Heart right ventricle (tissue), 16 donors: Measurements from ENCODE around the gene SAP130. TPM values are rescaled to one million over a fixed set of nuclear protein-coding genes. Genes with fewer than 3 reads are reported as not detected.

Experiments used
- ATAC-seq, 8 donors: fragments of 200-7000 bp; cut with Tn5 transposase; one replicate each; pipeline ENCODE4 v1.9.1; 2020; ENCODE audit warnings: mild to moderate bottlenecking in 8 of 8, moderate library complexity in 8 of 8, moderate number of reproducible peaks in 1 of 8
- DNase-seq, 2 donors: peaks; one replicate each; pipeline ENCODE4 v3.0.0-alpha.2; 2020
- H3K27ac ChIP-seq, 10 donors: fragments of 200-600 bp; sonication (generic) in 2 of 10; one replicate each; pipeline versions ENCODE4 v1.5.0 to v1.8.0; 2020 to 2022; ENCODE audit warnings: mild to moderate bottlenecking in 3 of 10
- H3K27me3 ChIP-seq, 7 donors: fragments of 200-600 bp; one replicate each; pipeline ENCODE4 v1.8.0; 2021 to 2022; ENCODE audit warnings: mild to moderate bottlenecking in 2 of 7
- H3K36me3 ChIP-seq, 9 donors: fragments of 200-600 bp; sonication (generic) in 1 of 9; one replicate each; pipeline versions ENCODE4 v1.5.0 to v1.8.0; 2020 to 2022; ENCODE audit warnings: mild to moderate bottlenecking in 2 of 9
- H3K4me1 ChIP-seq, 9 donors: fragments of 200-600 bp; sonication (generic) in 1 of 9; one replicate each; pipeline versions ENCODE4 v1.5.0 to v1.8.0; 2020 to 2022; ENCODE audit warnings: mild to moderate bottlenecking in 4 of 9
- H3K4me3 ChIP-seq, 10 donors: fragments of 200-600 bp; sonication (generic) in 2 of 10; one replicate each; pipeline versions ENCODE4 v1.5.0 to v1.8.0; 2020 to 2022; ENCODE audit warnings: mild to moderate bottlenecking in 7 of 10, moderate library complexity in 2 of 10
- H3K9me3 ChIP-seq, 11 donors: fragments of 200-600 bp in 10 of 11; sonication (generic) in 2 of 11; one replicate each; pipeline versions ENCODE4 v1.5.0 to v1.8.0; 2013 to 2022; ENCODE audit warnings: mild to moderate bottlenecking in 2 of 11, control low read depth in 1 of 11, moderate library complexity in 1 of 11
- CTCF ChIP-seq, 9 donors: fragments of 200-600 bp; sonication (generic) in 2 of 9; IDR thresholded peaks; one replicate each; pipeline versions ENCODE4 v1.5.0 to v1.8.0; 2021 to 2022; ENCODE audit warnings: antibody characterized with exemption in 9 of 9, mild to moderate bottlenecking in 5 of 9, moderate library complexity in 1 of 9
- WGBS, 2 donors: extraction: QIAGEN DNeasy Blood & Tissue Kit; methylation state at CpG; one replicate each; pipeline ENCODE4 v1.1.7; 2013; ENCODE audit warnings: inconsistent platforms in 1 of 2; 5-methylcytosine and 5-hydroxymethylcytosine counted together
- intact Hi-C, 10 donors: fragments of 100-400 bp; cut with DNase I; formaldehyde crosslinking; loops; one replicate each; pipeline versions ENCODE4 v1.11.1 to v1.14.2; 2022
- polyA plus RNA-seq, 2 donors: library from polyadenylated mRNA; stranded (reverse); fragments of 200-250 nt; gene quantifications; one replicate each; pipeline ENCODE4 v1.2.3, GENCODE V29; 2013
- total RNA-seq, 10 donors: library from RNA; stranded (reverse); fragmentation: NEBNext Ultra II Directional in 3 of 10; extraction: Animal tissue kit (Norgen Biotek cat#: 25700) in 3 of 10; gene quantifications; one replicate each; pipeline versions ENCODE4 v1.2.1 to v1.2.4, GENCODE V29; 2021 to 2023
- donor health status: Arrhythmogenic right ventricular cardiomyopathy.
- donor health status: ischemic (EF 13 %, LVEDD 7.1; RV severe dilation, severe dysfunction).
- donor health status: healthy with polysubstance abuse.
- donor health status: DM: no; HTN: yes; CAD: no.
- donor health status: DM: no; HTN: no; CAD: no.
- donor health status: ischemic (EF 25% LVEDD 6.9; RV normal size, moderate dysfunction).
- donor health status: ischemic (EF 25% LVEDD 5.7; RV mildly dilated, moderate dysfunction).
- donor health status: healthy.
- donor health status: DM: yes; HTN: yes; CAD: no.
- donor health status: Ischemic cardiomyopathy.
- donor health status: ischemic (EF 35%, LVEDD 5.7; RV mildly dilated, moderate dysfunction).
- donor health status: nonischemic (EF 11% LVEDD 7.7; RV severe dilation, severe dysfunction).
- donor health status: DM: yes; HTN: yes; CAD: no.
- donor health status: PGD.
- donor health status: ischemic (EF 29% LVEDD 5.4; RV normal size, mild dysfunction).
- donor health status: nonischemic (EF 23%, LVEDD 6.1; RV moderate dilation, normal function).

The SAP130 gene
- total and polyA plus RNA-seq, 12 donors, result 4.8 to 20.4 (median 16.6) TPM

GRCh38 chr2:127951026-127951425, 76.8 kb downstream of the SAP130 start:
- WGBS, 2 donors, result 91 to 94% methylated on average over 4 of the region's 4 CpGs
- peaks cover 5 to 97% (median 52%) of the 10 kb centered on the region in 9 donors for H3K36me3 ChIP-seq
- no peaks in the 10 kb centered on the region for H3K27me3 ChIP-seq
- H3K4me3 ChIP-seq, result no peak overlapping the region
- TF ChIP-seq CTCF (IDR thresholded peaks at IDR 0.05), result no peak
- no peaks in the 10 kb centered on the region for H3K9me3 ChIP-seq
- H3K27ac ChIP-seq, result no peak overlapping the region
- ATAC-seq (no peak), DNase-seq (no peak)
- peaks cover 0 to 21% (median 18%) of the 10 kb centered on the region in 9 donors for H3K4me1 ChIP-seq
- intact Hi-C loops, result loop anchor here in 1 of 10 donors (5.0 kb wide), 1 partner anchor 59 kb away; no protein-coding TSS in a partner anchor

- H3K27ac ChIP-seq, result no peak overlapping the region
- H3K36me3 ChIP-seq, result peaks cover 6 to 97% (median 55%) of the 10 kb centered on the region in 9 donors
- no peak for DNase-seq
- no peak for TF ChIP-seq CTCF (IDR thresholded peaks at IDR 0.05)
- H3K4me1 ChIP-seq, result peaks cover 0 to 21% (median 18%) of the 10 kb centered on the region in 9 donors
- H3K9me3 ChIP-seq, result no peaks in the 10 kb centered on the region
- intact Hi-C loops, result loop anchor here in 1 of 10 donors (5.0 kb wide), 1 partner anchor 58 kb away; no protein-coding TSS in a partner anchor
- no peak overlapping the region for H3K4me3 ChIP-seq
- ATAC-seq, result no peak
- no peaks in the 10 kb centered on the region for H3K27me3 ChIP-seq
- WGBS, 2 donors, result 76 to 84% methylated on average over 2 of the region's 2 CpGs
Observed at GRCh38 chr2:127950264-127950663, 77.6 kb downstream of the SAP130 start.

GRCh38 chr2:127945281-127945680, 82.6 kb downstream of the SAP130 start:
- DNase-seq, result no peak
- no peaks in the 10 kb centered on the region for H3K9me3 ChIP-seq
- H3K27ac ChIP-seq, result no peak overlapping the region
- TF ChIP-seq CTCF (IDR thresholded peaks at IDR 0.05), result no peak
- 84 to 89% methylated on average over 2 of the region's 2 CpGs for WGBS, 2 donors
- H3K27me3 ChIP-seq, result no peaks in the 10 kb centered on the region
- no peak overlapping the region for H3K4me3 ChIP-seq
- H3K4me1 ChIP-seq, result no peaks in the 10 kb centered on the region
- no peak for ATAC-seq
- intact Hi-C loops, result no loop called here
- H3K36me3 ChIP-seq, result peaks cover 6 to 99% (median 68%) of the 10 kb centered on the region in 9 donors

- 93 to 96% methylated on average over 2 of the region's 2 CpGs for WGBS, 2 donors
Observed at GRCh38 chr2:127943186-127943585, 84.7 kb downstream of the SAP130 start.

More at GRCh38 chr2:127943186-127943585, 84.7 kb downstream of the SAP130 start:
- H3K4me1 ChIP-seq, result no peaks in the 10 kb centered on the region
- H3K27me3 ChIP-seq, result no peaks in the 10 kb centered on the region
- H3K27ac ChIP-seq, result no peak overlapping the region
- H3K36me3 ChIP-seq, result peaks cover 0 to 80% (median 50%) of the 10 kb centered on the region in 9 donors
- ATAC-seq (no peak), DNase-seq (no peak)
- H3K4me3 ChIP-seq, result no peak overlapping the region
- H3K9me3 ChIP-seq, result no peaks in the 10 kb centered on the region
- intact Hi-C loops, result no loop called here
- no peak for TF ChIP-seq CTCF (IDR thresholded peaks at IDR 0.05)
